Activated CD4-positive, CD25-positive, alpha-beta regulatory T cell (primary cell): Measurements from ENCODE around the gene TNF.
A peak's percentile ranks its signal among the peaks of the same experiment; 100 is the strongest.

Experiments used
- DNase-seq, 4 experiments: peaks; one replicate each; lab custom pipeline; 2025; lab: John Stamatoyannopoulos, UW

TNF gene

DNA sequence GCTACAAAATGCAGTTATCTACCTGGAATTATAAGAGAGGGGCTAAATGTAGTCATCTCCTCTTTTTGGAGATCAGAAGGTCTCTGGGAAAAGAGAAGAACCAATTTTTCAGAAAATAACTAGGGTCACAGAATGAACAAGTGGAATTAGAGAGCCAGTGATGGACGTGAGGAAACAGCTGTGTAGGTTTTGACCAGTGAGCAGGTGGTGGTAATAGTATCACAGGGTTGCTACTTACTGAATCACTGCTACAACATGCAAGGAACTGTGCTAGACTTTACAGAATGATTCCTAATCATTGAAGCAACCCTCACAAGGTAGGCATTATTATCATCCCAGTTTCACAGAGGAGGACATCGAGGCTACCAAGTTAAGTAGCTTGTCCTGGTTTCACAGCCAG is 30.7 kb upstream of the TNF start:
- no peak for DNase-seq

- no peak for DNase-seq
Observed at GRCh38 chr6:31545291-31545690, 30.1 kb upstream of the TNF start.

GRCh38 chr6:31546339-31546957 is 28.9 kb upstream of the TNF start, which contains the start of gene ATP6V1G2:
Gene ATP6V1G2 (minus strand): TSS chr6:31546608. CDS start chr6:31546559, 49 bp downstream.
- peak; percentile 58 to 86 (median 68) for DNase-seq

GRCh38 chr6:31546958-31547726 is 28.2 kb upstream of the TNF start, which contains the start of gene NFKBIL1:
Gene NFKBIL1 (plus strand): TSS chr6:31547608. CDS start chr6:31547695, 87 bp downstream.
- DNase-seq: peak; percentile 54 to 76 (median 70)

- no peak for DNase-seq
Observed at GRCh38 chr6:31547727-31548543, 27.4 kb upstream of the TNF start.

- no peak for DNase-seq
Observed at GRCh38 chr6:31548544-31548873, 26.9 kb upstream of the TNF start.

DNA sequence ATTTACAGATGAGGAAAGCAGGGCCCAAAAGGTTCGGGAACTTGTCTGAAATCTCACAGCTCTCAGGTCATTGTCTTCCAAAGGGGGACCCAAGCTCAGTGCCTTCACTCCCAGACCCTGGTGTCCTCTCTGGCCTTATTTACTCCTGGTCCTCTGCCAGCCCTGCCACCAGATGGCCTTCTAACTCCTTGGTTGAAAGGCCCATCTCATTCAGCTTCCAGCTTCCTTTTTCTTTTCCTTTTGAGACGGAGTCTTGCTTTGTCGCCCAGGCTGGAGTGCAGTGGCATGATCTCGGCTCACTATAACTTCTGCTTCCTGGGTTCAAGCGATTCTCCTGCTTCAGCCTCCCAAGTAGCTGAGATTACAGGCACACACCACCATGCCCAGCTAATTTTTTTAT is 24.0 kb upstream of the TNF start:
- DNase-seq: peak; percentile 27 to 43 (median 42)

- DNase-seq: no peak
Observed at GRCh38 chr6:31556307-31556706, 19.1 kb upstream of the TNF start.

DNA sequence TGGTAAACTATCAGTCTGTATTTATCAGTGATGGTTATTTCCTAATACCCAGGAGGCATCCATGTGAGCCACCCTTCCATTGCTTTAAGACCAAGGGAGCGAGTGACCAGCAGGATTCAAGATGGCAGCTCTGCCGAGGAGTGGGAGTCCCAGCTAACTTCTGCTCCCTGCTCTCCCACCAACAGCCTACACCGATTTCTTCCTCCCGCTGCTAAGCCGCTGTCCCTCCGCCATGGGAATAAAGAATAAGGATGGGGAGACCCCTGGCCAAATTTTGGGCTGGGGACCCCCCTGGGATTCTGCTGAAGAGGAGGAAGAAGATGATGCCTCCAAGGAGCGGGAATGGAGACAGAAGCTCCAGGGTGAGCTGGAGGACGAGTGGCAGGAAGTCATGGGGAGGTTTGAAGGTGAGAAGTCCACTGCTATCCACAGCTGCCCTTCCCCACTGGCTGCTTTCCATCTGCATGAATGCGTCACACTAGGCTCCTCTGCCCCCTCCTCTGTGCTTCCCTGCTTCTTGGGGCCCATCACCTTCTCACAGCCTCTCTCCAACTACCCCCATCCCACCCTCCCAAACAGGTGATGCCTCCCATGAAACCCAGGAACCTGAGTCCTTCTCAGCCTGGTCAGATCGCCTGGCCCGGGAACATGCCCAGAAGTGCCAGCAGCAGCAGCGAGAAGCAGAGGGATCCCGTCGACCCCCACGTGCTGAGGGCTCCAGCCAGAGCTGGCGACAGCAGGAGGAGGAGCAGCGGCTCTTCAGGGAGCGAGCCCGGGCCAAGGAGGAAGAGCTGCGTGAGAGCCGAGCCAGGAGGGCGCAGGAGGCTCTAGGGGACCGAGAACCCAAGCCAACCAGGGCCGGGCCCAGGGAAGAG is 17.7 kb upstream of the TNF start:
- DNase-seq: no peak

- no peak for DNase-seq
Observed at GRCh38 chr6:31558318-31558625, 17.1 kb upstream of the TNF start.

DNA sequence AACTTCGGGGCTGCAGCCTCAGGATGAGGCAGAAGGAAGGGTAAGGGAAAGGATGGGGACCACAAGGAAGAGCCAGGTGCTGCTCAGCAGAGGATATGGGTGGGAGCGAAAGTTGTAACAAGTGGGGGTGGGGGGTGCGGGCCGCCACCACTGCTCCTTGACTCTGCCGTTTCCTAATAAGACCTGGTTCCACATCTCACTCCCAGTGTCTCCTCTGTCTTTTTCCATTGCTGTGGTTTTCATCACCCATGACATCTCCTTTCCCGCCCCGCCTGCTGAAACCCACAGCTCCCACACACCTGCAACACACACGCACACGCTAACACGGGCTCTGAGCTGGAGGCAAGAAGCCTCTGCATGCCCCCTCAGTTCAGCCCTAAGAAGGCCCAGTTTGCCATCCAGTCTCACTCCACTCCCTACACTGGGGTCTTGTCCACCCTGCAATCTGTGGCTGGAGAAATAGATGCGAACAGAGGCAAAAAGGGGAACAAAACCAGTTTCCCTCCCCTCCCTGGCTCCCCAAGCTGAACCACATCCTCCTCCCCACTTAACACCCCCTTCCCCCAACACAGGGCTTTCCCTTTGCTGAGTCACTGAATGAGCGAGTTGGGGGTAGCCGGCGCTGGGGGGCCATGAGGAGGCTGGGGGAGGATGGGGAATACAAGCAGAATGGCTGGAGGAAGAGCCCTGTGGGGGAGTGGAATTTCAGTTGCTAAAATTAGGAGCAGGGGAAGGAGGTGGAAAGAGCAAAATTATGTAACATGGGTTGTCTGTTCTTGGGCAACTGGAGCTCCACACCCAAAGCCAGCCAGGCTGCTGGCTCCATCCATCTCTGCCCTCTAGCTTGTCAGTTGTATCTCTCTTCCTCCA is 16.5 kb upstream of the TNF start:
- peak in 3 of 4 experiments; percentile 26 to 41 (median 32) for DNase-seq

DNA sequence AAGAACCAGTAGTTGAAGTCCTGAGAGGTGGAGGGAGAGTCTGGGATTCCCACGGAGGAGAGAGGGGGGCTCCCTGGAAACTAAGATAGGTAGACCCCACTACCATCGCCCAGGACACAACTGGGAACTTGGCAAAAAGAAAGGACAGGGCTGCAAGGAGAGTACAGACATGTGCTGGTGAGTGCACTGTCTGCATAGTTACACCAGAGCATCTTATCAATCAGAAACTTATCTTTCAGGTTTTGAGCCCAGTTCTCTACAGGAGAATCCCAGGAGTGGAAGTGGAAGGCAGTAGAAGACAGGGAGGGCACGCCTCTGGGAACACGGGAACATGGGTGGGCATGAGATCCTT is 15.8 kb upstream of the TNF start:
- DNase-seq: no peak

- peak in 2 of 4 experiments; percentile 18 to 30 for DNase-seq
Observed at GRCh38 chr6:31559958-31560696, 15.2 kb upstream of the TNF start.

GRCh38 chr6:31560697-31561058 is 14.7 kb upstream of the TNF start:
- DNase-seq: no peak

DNA sequence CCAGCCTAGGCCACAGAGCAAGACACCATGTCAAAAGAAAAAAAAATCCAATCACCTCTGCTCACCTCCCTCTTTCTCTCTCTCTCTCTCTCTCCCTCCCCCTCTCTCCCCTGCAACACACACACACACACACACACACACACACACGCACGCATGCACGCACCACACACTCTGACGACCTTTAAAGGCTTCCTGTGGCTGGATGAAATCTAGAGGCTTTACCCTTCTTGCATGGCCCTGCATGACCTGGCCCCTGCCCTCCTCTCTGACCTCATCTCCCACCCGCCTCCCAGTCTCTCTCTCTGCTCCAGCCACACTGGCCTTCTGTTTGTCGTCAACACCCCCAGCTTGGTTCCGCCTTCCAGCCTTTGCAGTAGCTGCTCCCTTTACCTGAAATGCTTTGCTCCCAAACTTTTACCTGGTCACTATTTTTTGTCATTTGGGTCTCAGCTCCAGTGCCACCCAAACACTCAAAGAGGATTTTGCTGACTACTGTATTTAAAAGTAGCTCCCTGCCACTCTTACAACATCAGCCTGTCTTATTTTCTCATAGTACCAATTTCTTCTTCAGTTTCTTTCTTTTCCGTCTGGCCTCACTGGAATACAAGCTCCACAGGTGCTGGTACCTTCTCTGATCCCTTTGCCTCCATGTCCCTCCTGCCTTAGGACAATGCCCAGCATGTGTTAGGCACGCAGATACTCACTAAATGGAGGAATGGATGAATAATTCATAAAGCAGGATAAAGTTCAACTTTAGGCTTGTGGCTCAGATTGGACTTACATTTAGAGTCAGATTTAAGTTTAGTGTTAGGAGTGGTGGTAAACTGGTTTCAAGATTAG is 7.6 kb upstream of the TNF start:
- DNase-seq: peak in 1 of 4 experiments; percentile 17

- DNase-seq: peak in 2 of 4 experiments; percentile 29 to 36
Observed at GRCh38 chr6:31568537-31568961, 6.8 kb upstream of the TNF start.

GRCh38 chr6:31569861-31570536 is 5.4 kb upstream of the TNF start:
- DNase-seq: no peak

- DNase-seq: peak; percentile 37 to 52 (median 50)
Observed at GRCh38 chr6:31572041-31572911, 3.1 kb upstream of the TNF start, which contains the start of gene LTA. Gene LTA (plus strand): TSS chr6:31572289. CDS start chr6:31572743, 454 bp downstream.
